ENCODE data around the gene LSM10. TPM values are rescaled to one million over a fixed set of nuclear protein-coding genes. Genes with fewer than 3 reads are reported as not detected.

LSM10 gene
- total RNA-seq: 6.4 and 12.1 TPM in 2 replicates

GRCh38 chr1:36397378-36398230 lies at the start of gene LSM10:
TSS of gene LSM10 (minus strand) at chr1:36397908. CDS start at chr1:36394129, 3,779 bp downstream.
- DNase-seq (ENCODE audit: low read depth): peak; percentile 84

DNA sequence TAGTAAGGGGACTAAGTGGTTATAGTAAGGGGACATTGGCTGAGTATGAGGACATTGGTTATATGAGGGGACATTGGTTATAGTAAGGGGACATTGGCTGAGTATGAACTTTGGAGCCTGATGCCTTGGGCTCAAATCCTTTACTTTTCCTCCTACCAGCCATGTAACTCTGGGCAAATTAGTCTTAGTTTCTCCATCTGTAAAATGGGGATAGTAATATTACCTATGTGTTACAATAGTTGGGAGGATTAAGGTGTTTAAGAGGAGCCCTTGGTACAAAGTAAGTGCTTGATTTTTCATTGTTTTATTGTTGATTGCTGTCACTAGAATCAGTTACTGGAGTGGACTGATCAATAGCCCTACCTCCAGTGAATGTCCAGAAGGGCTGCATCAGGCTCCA lies 49.7 kb upstream of the LSM10 start:
- DNase-seq (ENCODE audit: low read depth): no peak

GRCh38 chr1:36446746-36447145 lies 49.0 kb upstream of the LSM10 start:
- no peak for DNase-seq (ENCODE audit: low read depth)

GRCh38 chr1:36446271-36446670 lies 48.6 kb upstream of the LSM10 start:
- no peak for DNase-seq (ENCODE audit: low read depth)

DNA sequence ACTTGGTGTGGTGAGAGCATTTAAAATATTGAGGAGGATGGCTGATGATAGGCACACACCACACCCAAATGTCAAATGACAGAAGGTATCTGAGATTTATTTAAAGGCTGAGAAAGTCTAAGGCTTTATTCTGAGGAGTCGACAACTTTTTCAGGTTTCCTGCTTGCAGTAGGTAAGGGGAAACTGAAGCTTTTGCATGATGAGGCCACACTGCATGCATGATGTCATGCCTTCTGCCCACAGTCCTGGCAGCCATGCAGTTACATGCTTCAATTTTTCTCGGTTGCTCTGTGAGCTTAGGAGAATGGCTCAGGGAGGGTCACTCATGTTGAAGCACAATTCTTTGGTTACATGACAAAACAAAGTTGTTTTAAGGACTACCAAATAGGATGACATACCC lies 45.6 kb upstream of the LSM10 start:
- DNase-seq (ENCODE audit: low read depth): no peak

GRCh38 chr1:36442337-36442736 lies 44.6 kb upstream of the LSM10 start:
- no peak for DNase-seq (ENCODE audit: low read depth)

GRCh38 chr1:36440646-36441045 lies 42.9 kb upstream of the LSM10 start:
- peak; percentile 57 for DNase-seq (ENCODE audit: low read depth)

DNA sequence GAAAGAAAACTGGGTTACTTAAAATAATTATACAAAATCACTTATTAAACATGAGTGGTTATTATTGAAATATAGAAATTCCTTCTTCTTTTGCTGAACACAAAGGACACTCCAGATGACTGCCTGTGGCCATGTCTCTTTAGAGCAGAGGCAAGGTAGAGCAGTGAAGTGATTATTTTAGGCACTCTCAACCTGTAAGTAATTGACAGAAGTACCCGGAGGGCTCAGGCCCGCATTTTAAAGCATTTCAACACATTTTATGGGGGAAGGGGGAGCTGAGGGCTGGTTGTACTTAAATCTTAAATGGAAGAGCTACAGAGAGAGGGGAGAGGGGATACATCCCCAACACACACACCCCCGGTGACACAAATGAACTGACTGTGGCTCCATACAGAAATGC lies 42.3 kb upstream of the LSM10 start:
- peak; percentile 27 for DNase-seq (ENCODE audit: low read depth)

- DNase-seq (ENCODE audit: low read depth): no peak
Measured at GRCh38 chr1:36438715-36439114, 41.0 kb upstream of the LSM10 start.

GRCh38 chr1:36436821-36437220 lies 39.1 kb upstream of the LSM10 start:
- DNase-seq (ENCODE audit: low read depth): peak; percentile 88

DNA sequence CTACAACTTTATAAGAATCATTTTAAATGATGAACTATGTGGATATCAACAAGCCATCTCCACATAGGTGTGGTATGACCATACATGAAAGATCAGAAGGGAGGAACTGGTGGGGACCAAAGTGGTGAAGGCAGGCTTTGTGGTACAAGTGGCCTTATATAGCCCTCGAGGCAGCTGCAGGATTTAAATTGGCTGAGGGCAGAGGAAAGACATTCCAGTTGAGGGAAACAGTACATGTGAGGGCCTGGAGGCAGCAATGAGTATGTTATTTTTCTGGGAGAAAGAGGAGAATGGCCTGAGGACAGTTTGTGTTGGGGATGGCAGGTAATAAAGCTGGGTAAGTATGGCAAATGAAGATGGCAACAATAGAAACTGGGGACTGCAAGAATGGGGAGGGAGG lies 35.4 kb upstream of the LSM10 start:
- peak; percentile 26 for DNase-seq (ENCODE audit: low read depth)

- DNase-seq (ENCODE audit: low read depth): peak; percentile 85
Measured at GRCh38 chr1:36432616-36433015, 34.9 kb upstream of the LSM10 start.

DNA sequence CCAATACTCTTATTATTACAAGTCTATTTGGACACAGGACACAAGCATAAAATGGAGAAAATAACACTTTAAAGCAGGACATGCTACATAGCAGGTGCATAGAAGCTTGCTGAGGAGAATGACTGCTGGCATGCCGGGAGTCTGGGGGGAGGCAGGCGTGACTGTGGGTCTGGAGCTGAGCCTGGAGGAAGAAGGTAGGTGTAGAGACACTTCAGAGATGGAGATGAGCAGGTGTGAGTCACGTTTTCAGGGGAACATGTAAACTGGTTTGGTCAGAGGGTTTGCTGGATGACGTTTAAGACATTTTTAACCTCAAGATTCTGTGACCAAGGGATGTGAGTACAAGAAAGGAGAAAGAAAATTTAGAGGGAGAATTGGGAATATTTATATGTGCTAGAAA lies 28.1 kb upstream of the LSM10 start:
- DNase-seq (ENCODE audit: low read depth): no peak

GRCh38 chr1:36421649-36422048 lies 23.9 kb upstream of the LSM10 start:
- DNase-seq (ENCODE audit: low read depth): no peak

DNA sequence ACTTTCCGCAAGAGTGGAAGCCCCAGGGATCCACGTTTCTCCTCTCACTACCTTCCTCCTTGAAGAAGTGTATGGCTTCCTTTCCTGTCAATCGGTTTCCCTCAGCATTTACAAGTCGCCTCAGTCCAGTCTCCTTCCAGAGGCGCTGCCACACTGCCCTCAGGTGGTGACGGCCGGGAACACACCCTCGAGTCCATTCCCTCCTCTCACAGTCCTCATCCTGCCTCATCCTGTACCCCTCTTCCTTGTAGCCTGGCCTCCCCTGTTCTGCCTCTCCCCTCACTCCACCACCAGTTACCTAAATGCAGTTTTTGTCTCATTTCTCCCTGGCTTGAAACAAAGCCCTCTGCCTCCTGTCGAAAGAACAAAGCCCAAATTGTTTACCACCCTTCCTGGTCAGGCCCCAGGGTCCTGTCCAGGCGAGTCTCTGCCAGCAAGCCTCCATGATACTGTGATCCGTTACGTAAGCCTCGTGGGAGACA lies 23.2 kb upstream of the LSM10 start:
- DNase-seq (ENCODE audit: low read depth): peak; percentile 72

GRCh38 chr1:36420409-36420808 lies 22.7 kb upstream of the LSM10 start:
- DNase-seq (ENCODE audit: low read depth): no peak

DNA sequence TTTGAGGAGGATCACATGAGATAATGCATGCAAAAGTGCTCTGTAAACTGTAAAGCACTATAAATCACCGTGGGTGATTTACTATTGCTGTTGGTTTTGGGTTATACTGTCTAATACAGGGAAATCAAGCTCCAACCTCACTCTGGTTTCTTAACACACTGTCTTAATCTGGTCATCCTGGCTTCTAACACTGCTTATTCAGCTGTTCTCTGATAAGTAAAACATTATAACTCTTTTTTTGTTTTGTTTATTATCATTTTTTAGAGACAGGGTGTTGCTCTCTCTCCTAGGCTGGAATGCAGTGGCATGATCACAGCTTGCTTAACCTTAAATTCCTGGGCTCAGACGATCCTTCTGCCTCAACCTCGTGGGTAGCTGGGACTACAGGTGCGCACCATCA lies 21.9 kb upstream of the LSM10 start:
- no peak for DNase-seq (ENCODE audit: low read depth)

DNA sequence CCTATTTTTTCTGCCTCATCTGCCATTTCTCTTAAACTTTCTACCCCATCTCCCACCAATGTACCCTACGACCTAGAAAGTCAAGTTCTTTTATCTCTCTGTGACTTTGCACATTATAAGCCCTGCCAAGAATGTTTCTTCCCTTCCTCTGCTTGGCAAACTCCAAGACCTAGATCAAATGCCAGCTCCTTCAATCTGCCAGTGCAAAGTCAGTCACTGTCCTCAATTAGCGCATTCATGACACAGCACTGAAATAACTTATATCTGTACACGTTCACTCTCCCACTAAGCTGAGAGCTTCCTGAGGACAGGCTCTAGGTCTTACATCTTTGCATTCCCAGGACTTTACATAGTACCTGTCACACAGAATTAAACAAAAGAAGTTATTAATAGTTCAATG lies 21.4 kb upstream of the LSM10 start:
- DNase-seq (ENCODE audit: low read depth): no peak

- no peak for DNase-seq (ENCODE audit: low read depth)
Measured at GRCh38 chr1:36417931-36418330, 20.2 kb upstream of the LSM10 start.

GRCh38 chr1:36415661-36416326 lies 18.1 kb upstream of the LSM10 start:
- DNase-seq (ENCODE audit: low read depth): no peak

DNA sequence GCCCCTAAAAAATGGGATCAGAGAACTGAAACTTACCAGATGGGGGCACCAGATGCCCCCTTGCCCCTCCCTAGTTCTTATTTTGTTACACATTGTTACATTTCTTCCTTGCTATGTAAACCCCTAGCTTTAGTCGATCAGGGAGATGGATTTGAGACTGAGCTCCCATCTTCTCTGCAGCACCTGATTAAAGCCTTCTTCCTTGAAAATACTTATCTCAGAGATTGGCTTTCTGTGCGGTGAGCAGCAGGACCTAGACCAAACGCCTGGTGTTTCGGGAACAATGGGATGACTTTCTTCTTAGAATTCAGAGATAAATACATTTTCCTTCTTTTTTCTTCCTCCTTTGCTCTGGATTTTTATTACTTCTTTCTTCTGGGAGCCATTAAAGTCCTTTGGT lies 16.7 kb upstream of the LSM10 start:
- DNase-seq (ENCODE audit: low read depth): no peak

- peak; percentile 26 for DNase-seq (ENCODE audit: low read depth)
Measured at GRCh38 chr1:36411674-36412648, 14.3 kb upstream of the LSM10 start.

Data from renal cortical epithelial cell (primary cell).